ENCODE results near the gene EFHC2.

DNA sequence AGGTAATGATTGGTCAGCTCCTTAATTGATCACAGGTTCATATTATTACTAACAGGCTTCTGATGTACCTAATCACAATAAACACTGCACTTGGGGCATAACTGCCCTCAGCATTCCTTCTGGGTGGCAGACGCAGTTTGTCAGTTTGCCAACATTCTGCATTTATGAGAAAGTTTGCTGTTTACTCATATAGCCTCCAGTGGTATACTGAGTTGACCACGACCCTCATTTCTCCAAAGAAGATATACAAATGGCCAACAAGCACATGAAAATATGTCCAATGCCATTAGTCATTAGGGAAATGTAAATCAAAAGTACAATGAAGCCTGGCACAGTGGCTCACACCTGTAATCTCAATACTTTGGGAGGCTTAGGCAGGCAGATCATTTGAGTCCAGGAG is 26.3 kb downstream of the EFHC2 start:
- TF ChIP-seq, protein P1, sequence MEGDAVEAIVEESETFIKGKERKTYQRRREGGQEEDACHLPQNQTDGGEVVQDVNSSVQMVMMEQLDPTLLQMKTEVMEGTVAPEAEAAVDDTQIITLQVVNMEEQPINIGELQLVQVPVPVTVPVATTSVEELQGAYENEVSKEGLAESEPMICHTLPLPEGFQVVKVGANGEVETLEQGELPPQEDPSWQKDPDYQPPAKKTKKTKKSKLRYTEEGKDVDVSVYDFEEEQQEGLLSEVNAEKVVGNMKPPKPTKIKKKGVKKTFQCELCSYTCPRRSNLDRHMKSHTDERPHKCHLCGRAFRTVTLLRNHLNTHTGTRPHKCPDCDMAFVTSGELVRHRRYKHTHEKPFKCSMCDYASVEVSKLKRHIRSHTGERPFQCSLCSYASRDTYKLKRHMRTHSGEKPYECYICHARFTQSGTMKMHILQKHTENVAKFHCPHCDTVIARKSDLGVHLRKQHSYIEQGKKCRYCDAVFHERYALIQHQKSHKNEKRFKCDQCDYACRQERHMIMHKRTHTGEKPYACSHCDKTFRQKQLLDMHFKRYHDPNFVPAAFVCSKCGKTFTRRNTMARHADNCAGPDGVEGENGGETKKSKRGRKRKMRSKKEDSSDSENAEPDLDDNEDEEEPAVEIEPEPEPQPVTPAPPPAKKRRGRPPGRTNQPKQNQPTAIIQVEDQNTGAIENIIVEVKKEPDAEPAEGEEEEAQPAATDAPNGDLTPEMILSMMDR (IDR thresholded peaks at IDR 0.05): no peak
- no peak for TF ChIP-seq EP300 (IDR thresholded peaks at IDR 0.05; ENCODE audit: low read depth)
- TF ChIP-seq POLR2A (IDR thresholded peaks at IDR 0.05): no peak

All from transverse colon (tissue), 3 donors.